Hippocampal formation (tissue), 2 donors: ENCODE results near the gene TTC21A.
A peak's percentile ranks its signal among the peaks of the same experiment; 100 is the strongest.

ENCODE experiments used
- DNase-seq, 2 donors: peaks; one replicate each; lab custom pipeline; 2025; lab: John Stamatoyannopoulos, UW

The TTC21A gene

DNA sequence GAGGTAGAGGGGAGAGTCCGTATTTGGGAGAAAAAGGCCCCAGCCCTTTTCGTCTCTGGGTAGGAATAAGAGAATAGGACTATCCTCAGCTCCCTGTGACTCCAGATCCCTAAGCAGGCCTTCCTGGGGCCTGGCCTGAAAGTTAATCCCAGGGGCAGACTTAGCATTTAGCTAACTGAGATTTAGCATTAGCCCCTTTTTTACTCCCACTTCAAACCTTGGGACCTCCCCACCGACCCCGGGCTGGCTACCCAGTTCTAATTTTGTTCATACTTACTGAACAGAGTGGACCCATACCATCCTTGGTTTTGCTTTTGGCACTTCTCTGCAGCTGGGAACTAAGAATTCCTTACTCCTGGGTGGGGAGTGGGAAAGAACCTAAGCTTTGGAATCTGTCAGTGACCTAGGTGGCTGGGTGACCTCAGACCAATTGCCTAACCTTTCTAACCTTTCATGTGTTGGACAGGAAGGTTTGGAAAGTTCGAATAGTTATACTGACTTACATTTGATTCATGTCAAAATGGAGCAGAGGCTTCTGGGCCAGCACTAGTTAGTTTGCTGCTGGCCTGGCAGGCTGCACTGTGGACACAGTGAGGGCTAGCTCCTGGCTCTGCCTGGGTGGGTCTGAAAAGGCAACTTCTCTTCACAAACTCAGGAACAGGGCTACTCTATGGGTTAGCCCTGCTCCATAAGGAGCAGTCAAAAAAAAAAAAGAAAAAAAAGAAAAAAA lies 11.6 kb downstream of the TTC21A start:
- no peak for DNase-seq

DNA sequence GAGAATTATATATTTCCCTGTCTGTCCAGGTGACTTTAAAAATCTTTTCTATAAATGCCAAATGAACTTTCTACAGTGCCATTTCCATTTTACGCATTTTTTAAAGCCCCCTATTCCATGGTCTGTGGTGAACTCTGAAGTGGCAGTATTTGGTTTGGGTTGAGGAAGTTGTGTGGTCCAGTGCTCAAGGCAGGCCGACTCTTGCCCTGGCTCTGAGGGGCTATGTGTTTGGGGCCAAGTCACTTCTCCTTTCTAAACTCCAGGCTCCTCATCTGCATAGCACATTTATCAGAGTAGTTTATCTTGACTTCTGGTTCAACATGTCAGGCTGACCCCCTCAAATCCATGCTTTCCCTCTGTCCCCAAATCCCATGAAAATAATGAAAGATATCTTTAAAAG lies 14.1 kb downstream of the TTC21A start:
- no peak for DNase-seq

- no peak for DNase-seq
Observed at GRCh38 chr3:39122813-39123212, 15.3 kb downstream of the TTC21A start.

DNA sequence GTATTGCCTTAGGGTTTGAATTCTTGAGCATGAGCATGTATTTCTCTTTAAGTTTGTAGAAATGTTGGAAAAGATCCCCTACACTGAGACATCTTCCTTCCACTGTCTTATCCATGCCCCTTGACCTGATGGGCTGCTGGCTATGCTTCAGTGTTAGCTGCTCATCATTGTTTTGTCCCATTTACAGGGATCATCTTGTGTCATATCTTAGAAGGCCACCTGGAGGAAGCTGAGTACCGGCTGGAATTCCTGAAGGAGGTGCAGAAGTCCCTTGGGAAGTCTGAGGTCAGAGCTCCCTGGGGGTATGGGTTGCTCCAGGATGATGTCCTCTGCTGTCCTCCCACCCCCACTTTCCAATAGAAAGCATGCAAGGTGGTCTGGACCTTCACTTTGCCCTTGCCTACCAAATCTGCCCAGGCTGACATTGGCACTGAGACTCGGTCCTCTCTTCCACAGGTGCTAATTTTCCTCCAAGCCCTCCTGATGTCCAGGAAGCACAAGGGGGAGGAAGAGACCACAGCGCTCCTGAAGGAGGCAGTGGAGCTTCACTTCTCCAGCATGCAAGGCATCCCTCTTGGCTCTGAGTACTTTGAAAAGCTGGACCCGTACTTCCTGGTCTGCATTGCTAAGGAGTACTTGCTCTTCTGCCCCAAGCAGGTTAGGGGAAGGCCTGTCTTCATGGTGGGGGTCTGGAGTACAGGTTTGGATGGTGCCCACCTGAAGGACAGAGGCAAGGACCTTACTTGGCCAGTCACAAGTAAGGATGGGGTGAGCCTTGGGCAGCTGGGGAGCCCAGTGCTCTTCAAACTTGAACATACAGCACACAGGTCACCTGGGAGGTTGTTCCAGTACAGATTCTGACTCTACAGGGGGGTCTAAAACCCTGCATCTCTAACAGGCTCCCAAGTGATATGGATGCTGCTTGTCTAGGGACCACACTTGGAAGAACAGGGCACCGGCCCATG lies 17.7 kb downstream of the TTC21A start:
- no peak for DNase-seq

DNA sequence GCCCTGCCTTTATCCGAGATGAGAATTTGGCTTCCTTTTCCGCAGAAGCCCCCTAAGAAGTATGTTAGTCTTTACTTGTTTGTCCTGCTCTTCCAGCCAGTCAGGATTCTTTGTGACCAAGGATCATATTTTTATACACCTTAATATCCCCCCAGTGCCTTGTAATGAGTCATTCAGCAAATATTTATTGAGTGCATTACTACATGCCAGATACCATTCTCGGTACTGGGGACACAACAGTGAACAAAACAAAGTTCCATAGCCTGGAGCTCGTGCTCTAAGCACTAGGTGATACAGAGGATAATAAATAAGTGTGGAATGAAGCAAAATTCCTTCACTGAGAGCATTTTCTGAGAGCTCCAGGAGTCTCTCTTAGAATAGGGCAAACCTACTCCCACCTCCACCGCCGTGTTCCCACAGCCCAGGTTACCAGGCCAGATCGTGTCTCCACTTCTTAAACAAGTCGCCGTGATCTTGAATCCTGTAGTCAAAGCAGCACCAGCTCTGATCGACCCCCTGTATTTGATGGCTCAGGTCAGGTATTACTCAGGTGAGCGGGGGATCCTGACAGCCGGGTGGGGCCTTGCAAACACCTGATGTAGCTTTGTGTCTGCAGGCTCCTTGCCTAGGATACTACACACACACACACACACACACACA lies 18.5 kb downstream of the TTC21A start:
- no peak for DNase-seq

DNA sequence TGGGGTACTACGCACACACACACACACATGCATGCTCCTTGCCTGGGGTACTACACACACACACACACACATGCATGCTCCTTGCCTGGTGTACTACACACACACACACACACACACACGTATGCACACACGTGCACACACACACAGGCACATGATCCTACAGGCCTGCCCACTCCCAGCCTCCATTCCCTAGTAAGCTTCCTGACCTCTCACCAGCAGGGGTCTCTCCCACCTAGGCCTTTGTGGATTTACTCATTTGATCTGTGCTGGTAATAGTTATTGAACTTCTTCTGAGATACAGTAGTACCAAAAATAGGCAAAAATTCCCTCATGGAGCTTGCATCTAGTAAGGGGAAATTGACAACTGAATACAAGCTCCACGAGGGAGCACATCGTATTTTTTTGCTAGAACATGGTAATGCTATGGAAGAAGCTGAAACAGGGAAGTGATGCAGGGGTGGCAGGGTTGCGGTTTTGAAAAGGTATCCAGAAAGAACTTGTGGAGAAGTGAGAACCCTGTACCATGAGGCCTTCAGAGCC lies 19.1 kb downstream of the TTC21A start:
- DNase-seq: peak in 1 of 2 donors; percentile 35

GRCh38 chr3:39127269-39127907 lies 19.9 kb downstream of the TTC21A start:
- no peak for DNase-seq

GRCh38 chr3:39127908-39128304 lies 20.4 kb downstream of the TTC21A start:
- no peak for DNase-seq

GRCh38 chr3:39128951-39129350 lies 21.5 kb downstream of the TTC21A start:
- no peak for DNase-seq

GRCh38 chr3:39130026-39130425 lies 22.5 kb downstream of the TTC21A start:
- DNase-seq: no peak

DNA sequence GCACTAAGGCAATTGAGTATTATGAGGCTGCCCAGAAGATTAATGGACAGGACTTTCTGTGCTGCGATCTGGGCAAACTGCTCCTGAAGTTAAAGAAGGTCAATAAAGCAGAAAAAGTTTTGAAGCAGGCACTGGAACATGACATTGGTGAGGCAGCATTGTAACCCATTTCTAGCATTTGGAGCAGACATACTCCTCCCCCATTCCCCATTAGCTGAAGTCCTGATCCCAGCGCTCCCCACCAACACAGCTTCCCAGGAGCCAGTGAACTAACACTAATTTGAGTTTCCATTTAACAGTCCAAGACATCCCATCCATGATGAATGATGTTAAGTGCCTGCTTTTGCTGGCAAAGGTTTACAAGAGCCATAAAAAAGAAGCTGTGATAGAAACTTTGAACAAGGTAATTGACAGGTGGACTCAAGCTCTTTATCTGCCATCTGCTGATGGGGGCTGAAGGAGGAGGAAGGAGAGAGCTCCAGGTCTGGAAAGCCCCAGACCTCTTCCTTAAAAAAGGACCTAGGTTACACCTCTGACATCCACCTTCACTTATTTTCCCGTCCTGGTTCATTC lies 23.3 kb downstream of the TTC21A start:
- DNase-seq: no peak

- DNase-seq: no peak
Observed at GRCh38 chr3:39132096-39133092, 24.9 kb downstream of the TTC21A start.

DNA sequence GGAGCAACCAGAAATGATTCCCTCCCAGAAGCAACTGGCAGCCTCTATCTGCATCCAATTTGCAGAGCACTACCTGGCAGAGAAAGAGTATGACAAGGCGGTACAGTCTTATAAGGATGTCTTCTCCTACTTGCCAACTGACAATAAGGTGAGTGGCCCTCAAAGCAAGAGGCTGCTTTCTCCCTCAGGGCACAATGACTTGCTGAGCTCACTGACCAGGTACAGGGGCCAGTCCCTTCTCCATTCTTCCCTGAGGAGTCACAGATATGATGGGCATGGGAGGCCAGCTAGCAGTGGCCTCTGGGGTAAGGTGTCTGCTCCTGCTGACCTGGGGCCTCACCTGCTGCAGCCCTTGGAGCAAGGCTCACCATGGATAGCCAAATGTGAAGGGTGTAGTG lies 25.6 kb downstream of the TTC21A start:
- DNase-seq: no peak

- no peak for DNase-seq
Observed at GRCh38 chr3:39133822-39134221, 26.3 kb downstream of the TTC21A start.

DNA sequence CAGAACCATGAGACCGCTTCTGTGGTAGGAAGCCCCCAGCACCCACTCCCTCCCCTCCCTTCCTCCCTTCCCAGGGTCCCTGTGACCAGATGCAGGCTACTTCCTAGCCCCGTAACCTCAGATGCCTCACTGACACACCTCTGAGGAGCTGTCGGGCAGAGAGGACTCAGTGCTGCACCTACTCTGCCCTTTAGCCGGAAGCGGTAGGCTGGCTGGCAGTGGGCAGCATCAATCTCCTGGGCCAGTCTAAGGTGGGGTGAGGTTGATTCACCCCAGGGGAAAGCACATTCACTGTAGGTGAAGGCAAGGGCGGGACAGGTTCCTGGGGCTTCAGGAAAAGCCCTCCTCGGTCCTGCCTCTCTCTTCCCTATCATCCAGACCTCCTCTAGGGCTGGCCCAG lies 26.8 kb downstream of the TTC21A start:
- DNase-seq: no peak

- no peak for DNase-seq
Observed at GRCh38 chr3:39135170-39135805, 27.8 kb downstream of the TTC21A start.

GRCh38 chr3:39136533-39137434 lies 29.3 kb downstream of the TTC21A start:
- no peak for DNase-seq

DNA sequence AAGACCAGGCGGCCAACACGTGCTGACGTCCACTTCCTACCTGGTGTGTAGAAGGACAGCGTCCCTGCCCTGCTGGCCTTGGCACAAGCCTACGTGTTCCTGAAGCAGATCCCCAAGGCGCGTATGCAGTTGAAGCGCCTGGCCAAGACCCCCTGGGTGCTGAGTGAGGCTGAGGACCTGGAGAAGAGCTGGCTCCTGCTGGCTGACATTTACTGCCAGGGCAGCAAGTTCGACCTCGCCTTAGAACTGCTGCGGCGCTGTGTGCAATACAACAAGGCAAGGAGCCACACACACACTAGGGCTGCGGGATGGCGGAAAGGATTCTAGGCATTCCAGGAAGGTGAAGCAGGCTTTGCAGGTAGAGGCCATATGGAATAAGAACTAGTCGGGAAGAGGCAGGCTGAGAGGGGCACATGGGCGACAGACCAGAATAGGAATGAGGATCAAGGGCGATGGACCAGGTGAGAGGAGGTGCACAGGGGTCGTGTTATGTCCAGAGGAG lies 30.0 kb downstream of the TTC21A start:
- DNase-seq: no peak
